SK-N-DZ (cell line): Measurements from ENCODE around the gene NF1.
"Not testable (repeated sequence)": the region's sequence is repeated elsewhere in the genome, so short reads cannot be mapped to it uniquely, and the experiment has no call there.

Experiments
- DNase-seq: peaks from one replicate; pipeline ENCODE4 v3.0.0-alpha.2; 2015; ENCODE audit warnings: low spot score

The NF1 gene

GRCh38 chr17:31327534-31328159, 232.9 kb downstream of the NF1 start:
- DNase-seq: no peak

GRCh38 chr17:31328160-31328535, 233.4 kb downstream of the NF1 start:
- DNase-seq: no peak

- DNase-seq: no peak
Observed at GRCh38 chr17:31329221-31329620, 234.4 kb downstream of the NF1 start.

- no peak for DNase-seq
Observed at GRCh38 chr17:31339906-31340661, 245.3 kb downstream of the NF1 start.

- DNase-seq: not testable (repeated sequence)
Observed at GRCh38 chr17:31345191-31345747, 250.5 kb downstream of the NF1 start.

GRCh38 chr17:31349454-31349853, 254.7 kb downstream of the NF1 start:
- DNase-seq: peak; percentile 23

- DNase-seq: no peak
Observed at GRCh38 chr17:31355935-31356334, 261.2 kb downstream of the NF1 start.

GRCh38 chr17:31357091-31357490, 262.3 kb downstream of the NF1 start:
- no peak for DNase-seq

GRCh38 chr17:31357839-31358394, 263.1 kb downstream of the NF1 start:
- no peak for DNase-seq

GRCh38 chr17:31364012-31364411, 269.2 kb downstream of the NF1 start:
- DNase-seq: no peak

GRCh38 chr17:31366088-31366487, 271.3 kb downstream of the NF1 start:
- no peak for DNase-seq

- DNase-seq: no peak
Observed at GRCh38 chr17:31369266-31369665, 274.5 kb downstream of the NF1 start.

GRCh38 chr17:31371511-31372097, 276.8 kb downstream of the NF1 start:
- DNase-seq: no peak

GRCh38 chr17:31373150-31374093, 278.6 kb downstream of the NF1 start:
- no peak for DNase-seq

- no peak for DNase-seq
Observed at GRCh38 chr17:31374094-31374447, 279.3 kb downstream of the NF1 start.

- DNase-seq: no peak
Observed at GRCh38 chr17:31374503-31374902, 279.7 kb downstream of the NF1 start.

- DNase-seq: no peak
Observed at GRCh38 chr17:31378638-31379037, 283.9 kb downstream of the NF1 start.

GRCh38 chr17:31379597-31380205, 284.9 kb downstream of the NF1 start:
- no peak for DNase-seq

GRCh38 chr17:31381165-31381668, 286.4 kb downstream of the NF1 start:
- no peak for DNase-seq

- not testable (repeated sequence) for DNase-seq
Observed at GRCh38 chr17:31382668-31383275, 288.0 kb downstream of the NF1 start.
